Left ventricle myocardium superior (tissue), 1 donor: Measurements from ENCODE around the gene AMFR. TPM values are rescaled to one million over a fixed set of nuclear protein-coding genes. Genes with fewer than 3 reads are reported as not detected.
A peak's percentile ranks its signal among the peaks of the same experiment; 100 is the strongest.

Source experiments
- ATAC-seq: fragments of 200-7000 bp; cut with Tn5 transposase; one replicate; pipeline ENCODE4 v1.9.1; 2020; ENCODE audit warnings: mild to moderate bottlenecking, moderate library complexity
- DNase-seq: peaks from one replicate; pipeline ENCODE4 v3.0.0-alpha.2; 2020
- intact Hi-C: fragments of 100-400 bp; cut with micrococcal nuclease; formaldehyde crosslinking; loops from one replicate; pipeline ENCODE4 v1.11.0; 2022
- total RNA-seq: library from RNA; stranded (reverse); fragmentation: NEBNext Ultra II Directional; extraction: Animal tissue kit (Norgen Biotek cat#: 25700); gene quantifications from one replicate; pipeline ENCODE4 v1.2.1, GENCODE V29; 2021
- donor health status: DM: no; HTN: yes; CAD: no; lungs with severe emphysema.

AMFR gene
- total RNA-seq, 1 donor from 2014 or later = 59.1 TPM

DNA sequence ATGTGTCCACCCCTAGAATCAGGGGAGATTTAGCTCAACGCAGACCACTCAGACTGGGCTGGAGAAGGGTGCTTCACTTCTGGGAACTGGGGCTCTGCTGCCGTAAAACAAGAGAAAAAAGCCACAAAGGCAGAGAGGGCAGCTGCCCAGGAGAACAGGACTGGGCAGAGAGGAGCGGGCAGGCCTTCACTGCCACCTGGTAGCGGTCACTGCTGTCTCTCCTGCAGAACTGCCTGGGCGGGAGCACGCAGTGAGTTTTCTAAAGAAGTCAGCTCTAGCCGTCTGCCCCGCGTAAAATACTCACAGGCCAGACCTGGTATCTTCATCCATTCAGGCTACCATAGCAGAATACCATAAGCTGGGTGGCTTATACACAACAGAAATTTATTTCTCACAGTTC, 103.8 kb downstream of the AMFR start:
- intact Hi-C loops = no loop called here
- no peak for ATAC-seq
- DNase-seq = no peak

- intact Hi-C loops = no loop called here
- no peak for ATAC-seq
- DNase-seq = no peak
These were observed 104.4 kb downstream of the AMFR start for GRCh38 chr16:56320811-56321558.

DNA sequence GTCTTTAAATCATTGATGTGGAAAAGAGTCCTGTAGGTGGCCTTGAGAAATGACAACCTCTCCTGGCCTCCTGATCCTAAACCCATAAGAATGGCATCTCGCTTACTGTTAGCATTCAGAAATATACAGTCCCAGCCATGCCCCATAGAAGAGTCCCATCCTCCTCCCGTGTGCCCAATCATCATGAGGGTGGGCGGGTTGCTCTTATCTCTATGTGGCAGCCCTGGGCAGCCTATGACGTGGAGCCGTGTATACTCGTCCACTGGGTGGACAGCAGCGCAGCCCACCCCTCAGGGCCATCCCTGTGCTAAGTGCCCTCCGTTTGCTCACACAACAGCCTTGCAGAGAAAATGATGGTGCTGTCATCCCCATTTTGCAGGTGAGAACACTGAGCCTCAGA, 105.3 kb downstream of the AMFR start:
- DNase-seq (no peak), ATAC-seq (no peak)
- intact Hi-C loops = no loop called here

GRCh38 chr16:56319376-56319775, 106.0 kb downstream of the AMFR start:
- intact Hi-C loops = loop anchor here (2.0 to 10.0 kb wide), 2 partner anchors 275 to 373 kb away; no protein-coding TSS in a partner anchor
- ATAC-seq (no peak), DNase-seq (no peak)

- no peak for ATAC-seq
These were observed 106.6 kb downstream of the AMFR start for GRCh38 chr16:56318827-56319140.

DNA sequence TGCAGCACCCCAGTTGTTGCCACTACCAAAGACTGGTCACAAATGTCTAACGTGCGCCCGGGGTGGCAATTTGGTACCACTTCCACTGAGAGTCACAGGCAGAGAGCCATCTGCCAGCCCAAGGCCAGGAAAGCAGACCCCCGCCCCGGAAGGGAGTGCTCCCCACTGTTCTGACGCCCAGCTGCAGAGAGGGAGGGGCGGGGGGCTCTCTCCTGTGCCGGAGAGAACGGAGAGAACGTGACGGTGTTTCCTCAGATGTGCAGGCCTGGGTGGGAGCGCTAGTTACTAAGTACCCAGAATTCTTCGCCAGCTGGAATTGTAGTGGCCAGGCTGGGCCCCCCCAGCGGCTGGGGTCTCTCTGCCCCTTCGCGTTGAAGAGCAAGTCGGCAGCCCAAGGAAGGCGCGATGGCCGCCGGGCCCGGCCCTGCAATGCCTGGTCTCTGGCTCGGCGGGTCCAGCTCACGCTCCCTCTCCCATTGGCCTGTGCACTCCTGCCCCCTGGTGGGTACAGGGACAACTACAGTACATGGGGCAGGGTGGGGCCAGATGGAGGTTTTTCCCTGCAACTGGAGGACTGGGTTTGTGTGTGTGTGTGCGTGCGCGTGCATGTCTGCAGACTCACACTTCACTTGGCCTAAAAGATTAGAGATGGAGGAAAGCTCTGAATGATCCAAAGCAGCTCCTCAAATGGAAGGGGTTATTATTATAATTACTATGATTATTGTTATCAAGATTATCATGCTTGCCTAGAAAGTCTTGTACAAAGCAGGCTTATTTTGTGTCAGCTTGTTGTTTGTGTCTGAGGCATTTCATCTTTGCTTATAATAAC, 107.1 kb downstream of the AMFR start:
- DNase-seq (peak; percentile 90), ATAC-seq (peak; percentile 99)
- intact Hi-C loops = loop anchor here (2.0 to 10.0 kb wide), 2 partner anchors 273 to 371 kb away; no protein-coding TSS in a partner anchor

More at GRCh38 chr16:56318827-56319140, 106.6 kb downstream of the AMFR start:
- intact Hi-C loops = loop anchor here (2.0 to 10.0 kb wide), 2 partner anchors 274 to 372 kb away; no protein-coding TSS in a partner anchor
- DNase-seq = no peak

GRCh38 chr16:56316545-56316944, 108.8 kb downstream of the AMFR start:
- no peak for DNase-seq
- intact Hi-C loops = loop anchor here (10.0 kb wide), 1 partner anchor 272 kb away; no protein-coding TSS in a partner anchor
- ATAC-seq = no peak

GRCh38 chr16:56315955-56316354, 109.4 kb downstream of the AMFR start:
- ATAC-seq (no peak), DNase-seq (no peak)
- intact Hi-C loops = loop anchor here (10.0 kb wide), 1 partner anchor 271 kb away; no protein-coding TSS in a partner anchor

- no peak for DNase-seq
- intact Hi-C loops = loop anchor here (10.0 kb wide), 1 partner anchor 270 kb away; no protein-coding TSS in a partner anchor
These were observed 111.0 kb downstream of the AMFR start for GRCh38 chr16:56314244-56314850.

DNA sequence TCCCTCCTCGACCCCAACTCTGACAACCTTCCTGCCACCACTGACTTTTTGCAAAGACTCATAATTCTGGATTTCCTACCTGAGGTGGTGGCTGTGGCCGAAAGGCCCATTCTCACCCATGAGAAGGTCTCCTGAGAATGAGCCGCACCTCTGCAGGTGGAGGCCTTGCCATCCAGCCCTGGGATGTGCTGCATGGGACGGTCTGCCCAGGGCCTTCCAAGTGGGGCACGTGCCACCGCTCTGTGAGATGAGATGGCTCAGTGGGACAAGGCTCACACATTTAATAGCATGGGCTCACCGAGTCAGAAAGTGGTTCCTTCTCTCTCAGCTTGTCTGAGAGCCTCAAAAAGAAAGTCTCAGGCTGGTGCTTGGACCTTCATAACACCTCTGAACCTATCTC, 112.8 kb downstream of the AMFR start:
- intact Hi-C loops = loop anchor here (10.0 kb wide), 1 partner anchor 268 kb away; no protein-coding TSS in a partner anchor
- no peak for DNase-seq
- no peak for ATAC-seq

More at GRCh38 chr16:56314244-56314850, 111.0 kb downstream of the AMFR start:
- no peak for ATAC-seq

GRCh38 chr16:56312028-56312300, 113.4 kb downstream of the AMFR start:
- no peak for ATAC-seq
- intact Hi-C loops = loop anchor here (10.0 kb wide), 1 partner anchor 267 kb away; no protein-coding TSS in a partner anchor

More at GRCh38 chr16:56312028-56312300, 113.4 kb downstream of the AMFR start:
- no peak for DNase-seq

Other genes with a start within 250 kb of the AMFR start
- 23.6 TPM for gene GNAO1, start 234.1 kb downstream of the AMFR start, total RNA-seq
- gene NUDT21, start 25.8 kb upstream of the AMFR start, total RNA-seq = 66.3 TPM
- gene OGFOD1, start 26.0 kb upstream of the AMFR start, total RNA-seq = 27.1 TPM
- gene BBS2, start 94.5 kb upstream of the AMFR start, total RNA-seq = 45.0 TPM
- not detected for gene MT4, start 139.5 kb upstream of the AMFR start, total RNA-seq
- gene MT3, start 164.0 kb upstream of the AMFR start, total RNA-seq = 3.8 TPM
- 86.3 TPM for gene MT2A, start 183.0 kb upstream of the AMFR start, total RNA-seq
- gene MT1E, start 200.2 kb upstream of the AMFR start, total RNA-seq = 123 TPM
- 6.8 TPM for gene MT1M, start 207.1 kb upstream of the AMFR start, total RNA-seq
- gene MT1A, start 213.1 kb upstream of the AMFR start, total RNA-seq = 2.3 TPM
- not detected for gene MT1B, start 226.3 kb upstream of the AMFR start, total RNA-seq
- gene MT1F, start 232.4 kb upstream of the AMFR start, total RNA-seq = 3.0 TPM
- gene MT1G, start 242.5 kb upstream of the AMFR start, total RNA-seq = not detected
- not detected for gene MT1H, start 244.3 kb upstream of the AMFR start, total RNA-seq